ENCODE results near the gene AATK.

The AATK gene

GRCh38 chr17:81179220-81179619 is 13.2 kb upstream of the AATK start:
- DNase-seq, result no peak
- Mint-ChIP-seq H3K27me3 (peaks cover 3% of the 10 kb centered on the region), H3K36me3 (ENCODE audit: low read depth) (no peaks in the 10 kb centered on the region), H3K4me1 (no peaks in the 10 kb centered on the region), H3K4me3 (no peak overlapping the region), H3K9me3 (no peaks in the 10 kb centered on the region), H3K27ac (no peak overlapping the region)
- no peak for ATAC-seq

GRCh38 chr17:81178136-81179091 is 12.4 kb upstream of the AATK start:
- Mint-ChIP-seq H3K27me3 (no peaks in the 10 kb centered on the region), H3K4me1 (no peaks in the 10 kb centered on the region), H3K36me3 (ENCODE audit: low read depth) (no peaks in the 10 kb centered on the region), H3K9me3 (no peaks in the 10 kb centered on the region), H3K4me3 (no peak overlapping the region), H3K27ac (no peak overlapping the region)
- ATAC-seq (no peak), DNase-seq (no peak)

- ATAC-seq, result no peak
- no peaks in the 10 kb centered on the region for H3K9me3 Mint-ChIP-seq
- no peak for DNase-seq
- no peaks in the 10 kb centered on the region for H3K27me3 Mint-ChIP-seq
- H3K4me3 Mint-ChIP-seq, result no peak overlapping the region
- no peak overlapping the region for H3K27ac Mint-ChIP-seq
- no peaks in the 10 kb centered on the region for H3K4me1 Mint-ChIP-seq
- no peaks in the 10 kb centered on the region for H3K36me3 Mint-ChIP-seq (ENCODE audit: low read depth)
Measured at GRCh38 chr17:81176666-81177065, 10.6 kb upstream of the AATK start.

GRCh38 chr17:81173762-81174155 is 7.7 kb upstream of the AATK start:
- Mint-ChIP-seq H3K9me3 (no peaks in the 10 kb centered on the region), H3K27ac (no peak overlapping the region), H3K27me3 (no peaks in the 10 kb centered on the region), H3K36me3 (ENCODE audit: low read depth) (no peaks in the 10 kb centered on the region), H3K4me1 (no peaks in the 10 kb centered on the region), H3K4me3 (no peak overlapping the region)
- DNase-seq (no peak), ATAC-seq (no peak)

GRCh38 chr17:81173052-81173761 is 7.2 kb upstream of the AATK start:
- Mint-ChIP-seq H3K4me1 (no peaks in the 10 kb centered on the region), H3K9me3 (no peaks in the 10 kb centered on the region), H3K36me3 (ENCODE audit: low read depth) (no peaks in the 10 kb centered on the region), H3K27me3 (no peaks in the 10 kb centered on the region), H3K27ac (no peak overlapping the region), H3K4me3 (no peak overlapping the region)
- no peak for ATAC-seq
- DNase-seq, result no peak

GRCh38 chr17:81171941-81172340 is 5.9 kb upstream of the AATK start:
- no peaks in the 10 kb centered on the region for H3K9me3 Mint-ChIP-seq
- ATAC-seq, result no peak
- peaks cover 2% of the 10 kb centered on the region for H3K4me1 Mint-ChIP-seq
- no peaks in the 10 kb centered on the region for H3K36me3 Mint-ChIP-seq (ENCODE audit: low read depth)
- H3K4me3 Mint-ChIP-seq, result no peak overlapping the region
- no peak for DNase-seq
- H3K27me3 Mint-ChIP-seq, result peaks cover 2% of the 10 kb centered on the region
- no peak overlapping the region for H3K27ac Mint-ChIP-seq

GRCh38 chr17:81170727-81171494 is 4.9 kb upstream of the AATK start:
- H3K4me3 Mint-ChIP-seq, result no peak overlapping the region
- peaks cover 2% of the 10 kb centered on the region for H3K27me3 Mint-ChIP-seq

GRCh38 chr17:81169870-81170309 is 3.9 kb upstream of the AATK start:
- Mint-ChIP-seq H3K4me1 (peaks cover 2% of the 10 kb centered on the region), H3K4me3 (no peak overlapping the region)
- no peak for ATAC-seq

More at GRCh38 chr17:81170727-81171494, 4.9 kb upstream of the AATK start:
- no peaks in the 10 kb centered on the region for H3K9me3 Mint-ChIP-seq
- peaks cover 2% of the 10 kb centered on the region for H3K4me1 Mint-ChIP-seq
- ATAC-seq (no peak), DNase-seq (no peak)
- no peaks in the 10 kb centered on the region for H3K36me3 Mint-ChIP-seq (ENCODE audit: low read depth)
- H3K27ac Mint-ChIP-seq, result no peak overlapping the region

GRCh38 chr17:81167638-81168037 is 1.6 kb upstream of the AATK start:
- Mint-ChIP-seq H3K27me3 (peaks cover 9% of the 10 kb centered on the region), H3K36me3 (ENCODE audit: low read depth) (no peaks in the 10 kb centered on the region), H3K9me3 (no peaks in the 10 kb centered on the region), H3K27ac (no peak overlapping the region), H3K4me1 (peaks cover 2% of the 10 kb centered on the region), H3K4me3 (no peak overlapping the region)
- no peak for DNase-seq
- no peak for ATAC-seq

More at GRCh38 chr17:81169870-81170309, 3.9 kb upstream of the AATK start:
- DNase-seq, result no peak
- no peak overlapping the region for H3K27ac Mint-ChIP-seq
- peaks cover 2% of the 10 kb centered on the region for H3K27me3 Mint-ChIP-seq
- H3K36me3 Mint-ChIP-seq (ENCODE audit: low read depth), result no peaks in the 10 kb centered on the region
- no peaks in the 10 kb centered on the region for H3K9me3 Mint-ChIP-seq

GRCh38 chr17:81167194-81167524 is 1.1 kb upstream of the AATK start:
- no peak overlapping the region for H3K27ac Mint-ChIP-seq
- H3K4me1 Mint-ChIP-seq, result peaks cover 2% of the 10 kb centered on the region
- no peak for DNase-seq
- H3K4me3 Mint-ChIP-seq, result peak overlapping the region; percentile 57
- H3K9me3 Mint-ChIP-seq, result no peaks in the 10 kb centered on the region
- H3K27me3 Mint-ChIP-seq, result peaks cover 9% of the 10 kb centered on the region
- no peak for ATAC-seq
- no peaks in the 10 kb centered on the region for H3K36me3 Mint-ChIP-seq (ENCODE audit: low read depth)

- ATAC-seq (no peak), DNase-seq (no peak)
- no peaks in the 10 kb centered on the region for H3K9me3 Mint-ChIP-seq
- H3K4me1 Mint-ChIP-seq, result peaks cover 11% of the 10 kb centered on the region
- peak within 1 kb of the TSS; percentile 24 for H3K4me3 Mint-ChIP-seq
- no peak within 1 kb of the TSS for H3K27ac Mint-ChIP-seq
- peaks cover 11% of the 10 kb centered on the region for H3K27me3 Mint-ChIP-seq
- no peaks in the 10 kb centered on the region for H3K36me3 Mint-ChIP-seq (ENCODE audit: low read depth)
Measured at GRCh38 chr17:81165246-81166032, 582 bp downstream of the AATK start, which contains the start of gene PVALEF. Gene PVALEF, plus strand, starts transcription at chr17:81165507. Its CDS starts 15,720 bp downstream, at chr17:81181227.

- Mint-ChIP-seq H3K27me3 (peaks cover 11% of the 10 kb centered on the region), H3K27ac (no peak overlapping the region), H3K9me3 (no peaks in the 10 kb centered on the region), H3K4me3 (no peak overlapping the region), H3K36me3 (ENCODE audit: low read depth) (no peaks in the 10 kb centered on the region), H3K4me1 (peaks cover 12% of the 10 kb centered on the region)
- DNase-seq, result no peak
- ATAC-seq, result no peak
Measured at GRCh38 chr17:81164371-81165245, 1.4 kb downstream of the AATK start.

- H3K4me3 Mint-ChIP-seq, result no peak overlapping the region
- DNase-seq (no peak), ATAC-seq (no peak)
- H3K9me3 Mint-ChIP-seq, result no peaks in the 10 kb centered on the region
- H3K36me3 Mint-ChIP-seq (ENCODE audit: low read depth), result no peaks in the 10 kb centered on the region
- H3K27ac Mint-ChIP-seq, result no peak overlapping the region
- peaks cover 14% of the 10 kb centered on the region for H3K4me1 Mint-ChIP-seq
- H3K27me3 Mint-ChIP-seq, result peaks cover 11% of the 10 kb centered on the region
Measured at GRCh38 chr17:81163703-81164370, 2.2 kb downstream of the AATK start.
